HEK293T (cell line): Measurements from ENCODE around the gene KNSTRN.

ENCODE experiments used
- CTCF ChIA-PET: fragments of 350-600 bp; formaldehyde crosslinking; extraction: SDS; loops from one replicate; lab custom pipeline; 2021; ENCODE audit warnings: antibody characterized with exemption, inconsistent platforms; lab: Yijun Ruan, JAX
- POLR2A ChIA-PET: fragments of 350-600 bp; formaldehyde crosslinking; extraction: SDS; loops from one replicate; lab custom pipeline; 2020; ENCODE audit warnings: antibody characterized with exemption, inconsistent platforms; lab: Yijun Ruan, JAX
- DNase-seq: peaks from one replicate; pipeline ENCODE4 v3.0.0; 2012; ENCODE audit warnings: mixed read lengths; ENCODE audit errors: extremely low spot score
- ARNT ChIP-seq: fragments of 450-650 bp; IDR thresholded peaks from 2 replicates; pipeline ENCODE4 v1.6.1; 2017; ENCODE audit warnings: mild to moderate bottlenecking
- BHLHE40 ChIP-seq: fragments of 450-650 bp; IDR thresholded peaks from 2 replicates; pipeline ENCODE4 v1.6.1; 2016; ENCODE audit warnings: mild to moderate bottlenecking, moderate library complexity, borderline replicate concordance
- CTBP1 ChIP-seq: fragments of 450-650 bp; IDR thresholded peaks from 2 replicates; pipeline ENCODE4 v1.6.1; 2016; ENCODE audit warnings: borderline replicate concordance
- ELF4 ChIP-seq: fragments of 450-650 bp; IDR thresholded peaks from 2 replicates; pipeline ENCODE4 v1.6.1; 2017; ENCODE audit warnings: antibody characterized with exemption
- FOXA1 ChIP-seq: fragments of 450-650 bp; IDR thresholded peaks from 2 replicates; pipeline ENCODE4 v1.6.1; 2016; ENCODE audit warnings: mild to moderate bottlenecking
- FOXK2 ChIP-seq: fragments of 450-650 bp; IDR thresholded peaks from 2 replicates; pipeline ENCODE4 v1.6.1; 2016; ENCODE audit warnings: mild to moderate bottlenecking
- FOXM1 ChIP-seq: fragments of 450-650 bp; IDR thresholded peaks from 2 replicates; pipeline ENCODE4 v1.6.1; 2017; ENCODE audit warnings: mild to moderate bottlenecking, borderline replicate concordance
- HDGF ChIP-seq: fragments of 450-650 bp; IDR thresholded peaks from 2 replicates; pipeline ENCODE4 v1.6.1; 2017; ENCODE audit warnings: antibody characterized with exemption, borderline replicate concordance
- L3MBTL2 ChIP-seq: fragments of 450-650 bp; conservative IDR thresholded peaks from 2 replicates; pipeline ENCODE4 v1.6.1; 2016; ENCODE audit warnings: mild to moderate bottlenecking
- LEF1 ChIP-seq: fragments of 450-650 bp; IDR thresholded peaks from 2 replicates; pipeline ENCODE4 v1.6.1; 2017; ENCODE audit warnings: mild to moderate bottlenecking, borderline replicate concordance
- NFRKB ChIP-seq: fragments of 450-650 bp; IDR thresholded peaks from 2 replicates; pipeline ENCODE4 v1.6.1; 2016; ENCODE audit warnings: mild to moderate bottlenecking, moderate library complexity
- SP1 ChIP-seq: fragments of 450-650 bp; IDR thresholded peaks from 2 replicates; pipeline ENCODE4 v1.6.1; 2017
- SUZ12 ChIP-seq: fragments of 450-650 bp; IDR thresholded peaks from 2 replicates; pipeline ENCODE4 v1.6.1; 2016; ENCODE audit warnings: mild to moderate bottlenecking
- TARDBP ChIP-seq: fragments of 450-650 bp; IDR thresholded peaks from 2 replicates; pipeline ENCODE4 v1.6.1; 2016
- ZNF384 ChIP-seq: fragments of 450-650 bp; IDR thresholded peaks from 2 replicates; pipeline ENCODE4 v1.6.1; 2016
- TF ChIP-seq, protein P1 (sequence below): fragments of 450-650 bp; IDR thresholded peaks from 2 replicates; pipeline ENCODE4 v1.6.1; 2016

The KNSTRN gene

DNA sequence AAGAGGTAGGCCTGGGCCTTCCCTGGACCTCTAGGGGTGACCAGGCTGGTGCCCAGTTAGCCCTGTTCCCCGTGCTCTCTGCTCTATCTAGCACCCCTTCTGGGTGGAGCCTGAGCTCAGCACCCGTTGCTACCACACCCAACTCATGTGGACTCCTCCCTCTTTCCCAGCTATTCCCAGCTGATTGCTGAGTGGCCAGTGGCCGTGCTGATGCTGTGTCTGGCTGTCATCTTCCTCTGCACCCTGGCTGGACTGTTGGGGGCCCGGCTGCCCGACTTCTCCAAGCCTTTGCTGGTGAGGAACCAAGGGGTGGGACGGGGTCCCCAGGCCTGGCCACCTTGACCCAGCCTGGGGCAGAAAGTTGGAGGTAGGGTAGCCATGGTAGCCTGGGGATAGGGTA is 18.3 kb upstream of the KNSTRN start:
- ChIA-PET POLR2A (interaction anchor here (2.7 kb wide), 1 partner anchor 42 kb away, joined by 11 read pairs; the partner anchor contains the start of gene IVD), CTCF (interaction anchor here (0.9 kb wide), 2 partner anchors 20 to 88 kb away, joined by 3 read pairs; no protein-coding TSS in a partner anchor)
- no peak for DNase-seq
- TF ChIP-seq ARNT = no peak
- no peak for TF ChIP-seq SP1
- TF ChIP-seq LEF1 = no peak
- TF ChIP-seq TARDBP = no peak
- TF ChIP-seq, protein P1, sequence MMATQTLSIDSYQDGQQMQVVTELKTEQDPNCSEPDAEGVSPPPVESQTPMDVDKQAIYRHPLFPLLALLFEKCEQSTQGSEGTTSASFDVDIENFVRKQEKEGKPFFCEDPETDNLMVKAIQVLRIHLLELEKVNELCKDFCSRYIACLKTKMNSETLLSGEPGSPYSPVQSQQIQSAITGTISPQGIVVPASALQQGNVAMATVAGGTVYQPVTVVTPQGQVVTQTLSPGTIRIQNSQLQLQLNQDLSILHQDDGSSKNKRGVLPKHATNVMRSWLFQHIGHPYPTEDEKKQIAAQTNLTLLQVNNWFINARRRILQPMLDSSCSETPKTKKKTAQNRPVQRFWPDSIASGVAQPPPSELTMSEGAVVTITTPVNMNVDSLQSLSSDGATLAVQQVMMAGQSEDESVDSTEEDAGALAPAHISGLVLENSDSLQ = no peak
- no peak for TF ChIP-seq ELF4
- TF ChIP-seq CTBP1 = no peak
- no peak for TF ChIP-seq SUZ12
- no peak for TF ChIP-seq NFRKB

DNA sequence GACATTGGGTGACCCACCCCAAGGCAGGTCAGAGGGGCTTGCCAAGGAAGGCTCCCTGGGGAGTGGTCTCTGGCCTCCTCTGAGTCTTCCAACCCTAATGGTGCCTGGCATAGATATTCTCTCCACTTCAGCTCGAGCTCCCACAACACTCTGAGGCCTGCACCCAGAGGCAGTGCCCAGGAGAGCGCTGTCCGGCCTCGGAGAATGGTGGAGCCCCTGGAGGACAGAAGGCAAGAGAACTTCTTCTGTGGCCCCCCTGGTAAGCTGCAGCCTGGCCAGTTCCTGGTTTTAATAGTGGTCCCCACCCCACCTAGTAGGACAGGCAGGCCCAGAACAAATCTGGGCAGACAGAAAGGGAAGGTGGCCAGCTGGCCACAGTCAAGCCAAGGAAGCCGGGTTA is 17.5 kb upstream of the KNSTRN start:
- CTCF ChIA-PET = interaction anchor here (0.9 kb wide), 2 partner anchors 21 to 89 kb away, joined by 3 read pairs; no protein-coding TSS in a partner anchor
- no peak for DNase-seq
- POLR2A ChIA-PET = interaction anchor here (2.7 kb wide), 1 partner anchor 41 kb away, joined by 11 read pairs; the partner anchor contains the start of gene IVD
- no peak for TF ChIP-seq LEF1

- no peak for DNase-seq
- TF ChIP-seq FOXA1 (no peak), ELF4 (no peak), TARDBP (no peak), CTBP1 (no peak), NFRKB (no peak), ZNF384 (no peak), SUZ12 (no peak), HDGF (no peak), FOXK2 (no peak), FOXM1 (no peak), SP1 (no peak), L3MBTL2 (no peak), BHLHE40 (no peak), LEF1 (no peak)
- TF ChIP-seq, protein P1 = no peak
- ChIA-PET POLR2A (interaction anchor here (1.1 to 2.7 kb wide), 3 partner anchors 17 to 40 kb away, joined by 3 to 11 read pairs (median 6); partner anchors contain the start of genes IVD and KNSTRN), CTCF (interaction anchor here (0.6 kb wide), 1 partner anchor 54 kb away, joined by 6 read pairs; no protein-coding TSS in a partner anchor)
Measured at GRCh38 chr15:40365624-40366456, 16.7 kb upstream of the KNSTRN start.

DNA sequence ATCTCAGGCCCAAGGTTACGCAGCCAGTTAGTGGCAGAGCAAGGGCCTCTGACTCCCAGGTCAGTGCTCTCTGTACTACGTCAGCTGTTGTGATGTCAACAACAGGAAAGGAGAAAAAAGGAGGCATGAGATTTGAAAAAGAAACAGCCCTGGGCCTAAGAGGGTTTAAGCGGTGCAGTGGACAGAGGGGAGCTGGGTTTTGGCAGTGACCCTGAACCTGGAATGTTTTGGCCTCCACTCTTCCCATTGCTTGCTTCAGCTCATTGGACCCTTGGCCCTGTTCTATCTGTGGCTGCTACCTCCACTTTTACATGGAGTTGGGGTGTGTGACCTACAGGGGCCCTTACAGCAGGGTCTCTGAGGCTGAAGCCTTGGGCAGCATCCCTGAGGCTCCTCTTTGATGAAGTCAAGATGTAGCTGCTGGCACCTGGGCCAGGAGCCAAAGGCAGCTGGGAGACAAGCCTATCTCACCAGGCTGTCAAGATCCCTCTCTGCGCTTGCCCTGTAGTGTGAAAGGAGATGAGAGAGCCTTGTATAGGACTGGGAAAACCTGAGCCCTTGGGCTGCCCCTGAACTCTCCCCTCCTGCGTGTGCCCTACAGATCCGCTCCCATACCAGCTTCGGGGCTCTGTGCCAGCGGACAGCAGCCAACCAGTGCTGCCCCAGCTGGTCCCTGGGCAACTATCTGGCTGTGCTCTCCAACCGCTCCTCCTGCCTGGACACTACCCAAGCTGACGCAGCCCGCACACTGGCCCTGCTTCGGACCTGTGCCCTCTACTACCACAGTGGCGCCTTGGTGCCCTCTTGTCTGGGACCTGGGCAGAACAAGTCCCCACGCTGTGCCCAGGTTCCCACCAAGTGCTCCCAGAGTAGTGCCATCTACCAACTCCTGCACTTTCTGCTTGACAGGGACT is 15.8 kb upstream of the KNSTRN start:
- ChIA-PET POLR2A (interaction anchor here (1.1 to 2.7 kb wide), 3 partner anchors 16 to 39 kb away, joined by 3 to 11 read pairs (median 6); partner anchors contain the start of genes IVD and KNSTRN), CTCF (interaction anchor here (0.6 kb wide), 2 partner anchors 13 to 55 kb away, joined by 3 to 6 read pairs; no protein-coding TSS in a partner anchor)
- no peak for DNase-seq
- TF ChIP-seq SUZ12 (no peak), L3MBTL2 (no peak), ZNF384 (no peak), NFRKB (no peak), ELF4 (no peak), FOXK2 (no peak), TARDBP (no peak), CTBP1 (no peak), BHLHE40 (no peak), SP1 (no peak), FOXA1 (no peak), FOXM1 (no peak), HDGF (no peak), LEF1 (no peak), ARNT (no peak)
- TF ChIP-seq, protein P1 = no peak

DNA sequence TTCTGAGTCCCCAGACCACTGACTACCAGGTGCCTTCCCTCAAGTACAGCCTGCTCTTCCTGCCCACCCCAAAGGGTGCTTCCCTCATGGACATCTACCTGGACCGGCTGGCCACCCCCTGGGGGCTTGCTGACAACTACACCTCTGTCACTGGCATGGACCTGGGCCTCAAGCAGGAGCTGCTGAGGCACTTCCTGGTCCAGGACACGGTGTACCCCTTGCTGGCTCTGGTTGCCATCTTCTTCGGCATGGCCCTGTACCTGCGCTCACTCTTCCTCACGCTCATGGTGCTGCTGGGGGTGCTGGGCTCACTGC is 15.2 kb upstream of the KNSTRN start:
- POLR2A ChIA-PET = no interaction called here
- no peak for DNase-seq
- CTCF ChIA-PET = interaction anchor here (0.6 kb wide), 1 partner anchor 14 kb away, joined by 3 read pairs; no protein-coding TSS in a partner anchor
- TF ChIP-seq SUZ12 = no peak
- TF ChIP-seq LEF1 = no peak
- TF ChIP-seq CTBP1 = no peak
- no peak for TF ChIP-seq TARDBP
- TF ChIP-seq ARNT = no peak
- no peak for TF ChIP-seq BHLHE40
- TF ChIP-seq ELF4 = no peak
